Fibroblast of mammary gland (primary cell): ENCODE results near the gene CYP2W1.

ENCODE experiments used
- DNase-seq: peaks from one replicate; pipeline ENCODE4 v3.0.0-alpha.2; 2010; ENCODE audit warnings: low read depth
- H3K4me3 ChIP-seq: 2 replicates; pipeline ENCODE4 v1.5.1; 2011; ENCODE audit warnings: low read depth, mild to moderate bottlenecking, low read length, moderate library complexity; ENCODE audit not compliant: control insufficient read depth
- CTCF ChIP-seq: conservative IDR thresholded peaks from 2 replicates; pipeline ENCODE4 v1.5.1; 2011; ENCODE audit warnings: low read depth, low read length, inconsistent platforms; ENCODE audit not compliant: control insufficient read depth, insufficient read depth

Gene CYP2W1

GRCh38 chr7:1011297-1012003, 28.5 kb downstream of the CYP2W1 start:
- no peak for TF ChIP-seq CTCF
- no peak overlapping the region for H3K4me3 ChIP-seq
- DNase-seq = no peak

- no peak for DNase-seq
- TF ChIP-seq CTCF = no peak
- H3K4me3 ChIP-seq = no peak overlapping the region
These were observed 29.2 kb downstream of the CYP2W1 start for GRCh38 chr7:1012004-1012715.

GRCh38 chr7:1012716-1013095, 29.7 kb downstream of the CYP2W1 start:
- no peak overlapping the region for H3K4me3 ChIP-seq
- DNase-seq = no peak
- no peak for TF ChIP-seq CTCF

GRCh38 chr7:1013581-1013980, 30.6 kb downstream of the CYP2W1 start:
- no peak for DNase-seq
- no peak overlapping the region for H3K4me3 ChIP-seq
- no peak for TF ChIP-seq CTCF

- TF ChIP-seq CTCF = no peak
- H3K4me3 ChIP-seq = no peak overlapping the region
- no peak for DNase-seq
These were observed 31.7 kb downstream of the CYP2W1 start for GRCh38 chr7:1014681-1015080.

GRCh38 chr7:1015196-1016121, 32.5 kb downstream of the CYP2W1 start:
- no peak for DNase-seq
- no peak for TF ChIP-seq CTCF

More at GRCh38 chr7:1015196-1016121, 32.5 kb downstream of the CYP2W1 start:
- H3K4me3 ChIP-seq = no peak overlapping the region
